GM12873 (cell line): Measurements from ENCODE around the gene GALK2.

Experiments
- CTCF ChIP-seq: IDR thresholded peaks from 2 replicates; pipeline ENCODE4 v1.5.1; 2012; ENCODE audit warnings: low read depth, mild to moderate bottlenecking, moderate library complexity, low read length, control low read depth; ENCODE audit not compliant: insufficient read depth; ENCODE audit errors: missing control alignments

GALK2 gene

GRCh38 chr15:49200347-49200746 lies 30.3 kb downstream of the GALK2 start:
- TF ChIP-seq CTCF: no peak

- no peak for TF ChIP-seq CTCF
These were observed 42.9 kb downstream of the GALK2 start for GRCh38 chr15:49212897-49213296.

- peak; percentile 56 for TF ChIP-seq CTCF
These were observed 46.0 kb downstream of the GALK2 start for GRCh38 chr15:49215768-49216739.

GRCh38 chr15:49223536-49224274 lies 53.7 kb downstream of the GALK2 start:
- TF ChIP-seq CTCF: no peak

GRCh38 chr15:49225572-49226281 lies 55.7 kb downstream of the GALK2 start:
- no peak for TF ChIP-seq CTCF

GRCh38 chr15:49227602-49228001 lies 57.6 kb downstream of the GALK2 start:
- no peak for TF ChIP-seq CTCF
